HG03565 (cell line): ENCODE measurements around the gene SLMAP.

Experiments
- ATAC-seq: cut with Tn5 transposase; IDR thresholded peaks from one replicate; pipeline ENCODE4 v1.9.1; 2021; ENCODE audit warnings: mild to moderate bottlenecking, moderate library complexity; ENCODE audit not compliant: unreplicated experiment

The SLMAP gene

GRCh38 chr3:57937092-57937491, 181.0 kb downstream of the SLMAP start:
- no peak for ATAC-seq

DNA sequence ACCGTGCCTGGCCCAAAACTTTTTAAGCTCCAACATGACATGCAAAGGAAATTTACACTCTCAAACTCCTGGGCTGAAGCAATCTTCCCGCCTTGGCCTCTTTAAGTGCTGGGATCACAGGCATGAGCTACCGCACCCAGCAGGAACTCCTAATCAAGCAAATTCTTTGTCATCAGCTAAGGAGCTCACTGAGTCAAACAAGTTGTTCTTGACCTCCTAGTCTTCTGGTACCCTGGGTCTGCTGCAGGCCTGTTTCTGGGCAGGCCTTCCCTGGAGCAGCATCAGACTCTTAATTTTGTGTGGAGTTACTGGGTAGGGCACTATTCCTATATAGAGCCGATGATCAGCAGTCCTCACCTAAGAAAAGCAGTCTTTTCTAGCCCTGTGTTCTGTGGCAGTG, 183.7 kb downstream of the SLMAP start:
- no peak for ATAC-seq

- no peak for ATAC-seq
These were observed 186.3 kb downstream of the SLMAP start for GRCh38 chr3:57942388-57942787.

- ATAC-seq = no peak
These were observed 186.8 kb downstream of the SLMAP start for GRCh38 chr3:57942872-57943283.

- no peak for ATAC-seq
These were observed 187.7 kb downstream of the SLMAP start for GRCh38 chr3:57943525-57944495.

DNA sequence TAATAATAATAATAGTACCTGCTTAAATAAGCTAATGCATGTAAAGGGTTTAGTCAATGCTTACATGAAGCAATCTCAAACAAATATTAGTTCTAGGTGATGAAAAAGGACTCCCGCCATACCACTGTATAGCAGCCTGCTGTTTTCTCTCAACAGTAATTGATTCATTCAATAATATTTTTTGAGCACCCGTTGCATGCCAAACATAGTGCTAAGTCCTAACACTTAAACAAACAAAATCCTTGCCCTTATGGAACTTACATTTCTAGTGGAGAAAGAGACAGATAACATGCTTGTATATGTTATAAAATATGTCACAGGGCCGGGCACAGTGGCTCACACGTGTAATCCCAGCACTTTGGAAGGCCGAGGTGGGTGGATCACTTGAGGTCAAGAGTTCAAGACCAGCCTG, 190.9 kb downstream of the SLMAP start:
- ATAC-seq = no peak

DNA sequence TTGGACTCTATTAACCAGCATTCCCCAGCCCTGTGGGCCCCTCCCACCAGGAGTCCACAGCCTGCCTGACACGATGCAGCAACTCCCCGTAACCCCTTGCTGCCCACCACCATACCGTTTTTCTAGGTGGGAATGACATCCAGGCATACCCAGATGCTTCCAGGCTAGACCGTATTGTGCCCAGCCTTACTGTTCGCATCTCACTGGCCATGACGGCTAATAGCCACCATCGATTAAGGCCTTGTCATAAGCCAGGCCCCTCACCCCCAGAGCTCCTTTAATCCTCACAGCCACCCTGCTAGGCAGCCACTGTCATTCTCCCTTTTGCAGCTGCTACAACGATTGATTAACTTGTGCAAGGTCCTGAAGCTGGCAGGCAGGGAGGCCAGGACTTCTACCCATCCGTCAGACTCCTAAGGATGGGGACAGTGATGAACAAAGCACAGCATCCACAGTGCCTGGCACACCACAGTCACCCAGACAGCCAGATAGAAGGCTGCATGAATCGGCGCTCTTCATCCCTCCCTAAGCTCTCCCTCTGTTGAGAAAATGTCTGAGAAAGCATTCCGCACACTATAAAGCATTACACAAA, 192.1 kb downstream of the SLMAP start:
- ATAC-seq = no peak

DNA sequence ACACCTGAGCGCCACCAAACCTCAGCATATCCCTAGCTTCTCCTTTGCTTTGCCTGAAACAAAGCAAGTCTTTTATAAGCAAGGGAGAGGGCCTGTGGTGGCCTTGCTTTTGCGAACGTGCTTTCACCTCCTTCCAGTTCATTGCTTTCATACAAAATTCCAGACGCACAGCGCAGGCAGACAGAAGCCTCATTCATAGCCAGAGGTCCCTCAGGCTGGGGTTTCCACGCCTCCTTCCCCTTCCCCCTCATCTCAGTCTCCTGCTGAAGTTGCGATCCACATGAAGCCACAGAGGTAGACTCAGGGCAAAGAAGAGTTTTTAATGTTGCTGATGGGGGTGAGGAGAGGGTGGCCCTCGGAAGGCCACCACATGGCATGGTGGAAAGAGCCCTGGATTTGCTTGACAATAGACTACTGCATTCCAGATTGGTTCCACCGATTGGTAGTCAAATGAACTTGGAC, 192.7 kb downstream of the SLMAP start:
- no peak for ATAC-seq

DNA sequence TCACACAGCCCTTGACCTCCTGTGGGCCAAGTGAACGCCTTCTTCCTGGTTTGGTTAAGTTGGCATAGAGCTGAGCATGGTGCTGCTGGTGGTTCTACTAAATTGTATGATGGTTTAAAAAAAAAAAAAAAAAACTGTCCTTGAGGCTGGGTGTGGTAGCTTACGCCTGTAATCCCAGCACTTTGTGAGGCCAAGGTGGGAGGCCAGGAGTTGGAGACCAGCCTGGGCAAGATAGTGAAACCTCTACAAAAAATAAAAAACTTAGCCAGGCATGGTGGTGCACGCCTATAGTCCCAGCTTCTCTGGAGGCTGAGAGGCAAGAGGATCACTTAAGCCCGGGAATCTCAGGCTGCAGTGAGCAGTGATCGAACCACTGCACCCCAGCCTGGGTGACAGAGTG, 193.2 kb downstream of the SLMAP start:
- no peak for ATAC-seq

- no peak for ATAC-seq
These were observed 193.9 kb downstream of the SLMAP start for GRCh38 chr3:57949785-57950615.

- no peak for ATAC-seq
These were observed 195.2 kb downstream of the SLMAP start for GRCh38 chr3:57951066-57951882.

DNA sequence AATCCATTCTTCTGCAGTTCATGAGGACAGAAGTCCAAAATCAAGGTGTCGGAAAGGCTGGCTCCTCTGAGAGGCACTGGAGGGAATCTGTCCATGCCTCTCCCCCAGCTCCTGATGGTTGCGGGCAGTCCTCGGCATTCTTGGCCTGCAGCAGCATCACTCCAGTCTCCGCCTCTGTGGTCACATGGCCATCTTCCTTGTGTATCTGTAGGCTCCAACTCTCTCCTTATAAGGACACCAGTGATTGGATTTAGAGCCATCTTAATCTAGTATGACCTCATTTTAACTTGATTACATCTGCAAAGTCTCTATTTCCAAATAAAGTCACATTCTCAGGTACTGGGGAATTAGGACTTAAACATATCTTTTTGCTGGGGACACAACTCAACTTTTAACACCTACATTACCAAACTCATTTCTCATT, 196.1 kb downstream of the SLMAP start:
- ATAC-seq = no peak

DNA sequence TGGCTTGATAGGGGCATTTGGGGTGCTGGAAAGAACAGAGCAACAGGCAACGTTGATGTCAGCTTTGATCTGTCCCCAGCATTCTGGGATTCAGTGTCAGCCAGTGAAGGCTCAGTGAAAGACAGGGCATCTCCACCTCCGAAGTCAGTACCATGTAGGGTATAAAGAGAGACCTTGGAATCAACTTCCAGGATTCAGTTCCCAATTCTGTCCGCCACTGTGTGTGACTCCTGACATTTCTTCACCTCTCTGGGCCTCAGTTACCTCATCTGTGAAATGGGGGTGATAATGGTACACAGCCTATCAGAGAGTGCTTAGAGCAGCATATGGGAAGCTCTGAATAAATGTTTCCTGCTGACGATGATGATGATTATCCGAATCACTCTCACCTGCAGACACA, 196.5 kb downstream of the SLMAP start:
- ATAC-seq = no peak

- no peak for ATAC-seq
These were observed 197.5 kb downstream of the SLMAP start for GRCh38 chr3:57953576-57953975.

- no peak for ATAC-seq
These were observed 200.2 kb downstream of the SLMAP start for GRCh38 chr3:57956119-57956832.

DNA sequence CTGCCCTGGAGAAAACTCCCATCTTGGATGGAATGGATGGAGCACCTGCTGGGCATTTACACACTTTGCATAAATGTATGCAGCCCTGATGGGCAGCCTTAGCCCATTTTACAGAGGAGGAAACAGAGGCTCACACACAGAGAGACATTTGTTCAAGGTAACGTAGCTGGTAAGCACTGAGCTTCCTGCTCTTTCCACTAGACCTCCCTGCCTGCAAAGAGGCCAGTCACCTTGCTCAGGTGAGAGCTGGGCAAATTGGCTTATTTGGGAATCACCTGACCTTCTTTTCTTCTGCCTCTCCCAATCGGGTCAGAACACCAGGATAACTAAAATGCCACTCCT, 200.7 kb downstream of the SLMAP start:
- ATAC-seq = no peak

DNA sequence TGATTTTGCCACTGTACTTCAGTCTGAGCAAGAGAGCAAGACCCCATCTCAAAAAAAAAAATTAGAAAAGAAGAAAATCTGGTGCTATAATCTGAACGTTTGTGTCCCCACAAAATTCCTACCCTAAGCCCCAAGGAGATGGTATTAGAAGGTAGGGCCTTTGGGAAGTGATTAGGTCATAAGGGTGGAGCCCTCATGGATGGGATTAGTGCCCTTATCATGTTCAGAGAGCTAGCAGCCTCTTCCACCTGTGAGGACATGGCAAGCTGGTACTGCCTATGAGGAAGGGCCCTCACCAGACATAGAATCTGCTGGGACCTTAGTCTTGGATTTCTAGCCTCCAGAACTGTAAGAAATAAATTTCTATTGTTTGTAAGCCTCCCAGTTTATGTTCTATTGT, 201.7 kb downstream of the SLMAP start:
- no peak for ATAC-seq

- ATAC-seq = no peak
These were observed 202.7 kb downstream of the SLMAP start for GRCh38 chr3:57958642-57959422.
